GM12878 (cell line): Measurements from ENCODE around the gene NEURL3. TPM values are rescaled to one million over a fixed set of nuclear protein-coding genes. Genes with fewer than 3 reads are reported as not detected.
A peak's percentile ranks its signal among the peaks of the same experiment; 100 is the strongest.

ENCODE experiments used
- ATF7 ChIP-seq: fragments of 450-650 bp; IDR thresholded peaks from 2 replicates; pipeline ENCODE4 v1.6.1; 2016; ENCODE audit warnings: low read depth, mild to moderate bottlenecking
- BHLHE40 ChIP-seq, 2 experiments: fragments of 450-650 bp in 1 of 2; IDR thresholded peaks; 2 replicates each; pipeline ENCODE4 v1.6.1; 2011 to 2017; ENCODE audit warnings: low read depth in 2 of 2, borderline replicate concordance in 1 of 2, improper control_type of control experiment in 1 of 2, low read length in 1 of 2, mild to moderate bottlenecking in 1 of 2
- BMI1 ChIP-seq: fragments of 450-650 bp; IDR thresholded peaks from 2 replicates; pipeline ENCODE4 v1.6.1; 2016; ENCODE audit warnings: mild to moderate bottlenecking, moderate library complexity, borderline replicate concordance
- NR2F1 ChIP-seq: fragments of 450-650 bp; conservative IDR thresholded peaks from 2 replicates; pipeline ENCODE4 v1.6.1; 2017; ENCODE audit warnings: mild to moderate bottlenecking
- POLR2A ChIP-seq: IDR thresholded peaks from 2 replicates; pipeline ENCODE4 v1.6.1; 2011; ENCODE audit warnings: low read depth, mild to moderate bottlenecking, low read length
- RUNX3 ChIP-seq: IDR thresholded peaks from 2 replicates; pipeline ENCODE4 v1.6.1; 2012; ENCODE audit warnings: low read length, inconsistent platforms
- polyA plus RNA-seq, 11 experiments: library from polyadenylated mRNA; depleted of rRNA in 4 of 11; unstranded in 6 of 11; stranded (reverse) in 5 of 11; fragments of >200 nt; fragmentation: Nextera tagmentation in 4 of 11; fragmentation: Illumina TruSeq in 1 of 11; extraction: Ambion mirVana in 4 of 11; extraction: Trizol in 1 of 11; gene quantifications; 1 replicate in 1 of 11; 2 replicates in 10 of 11; pipeline versions ENCODE4 v1.2.1 to v1.2.3, GENCODE V29; 2011 to 2016; ENCODE audit warnings: inconsistent platforms in 2 of 11, missing spikeins in 2 of 11, low read depth in 1 of 11
- total RNA-seq, 4 experiments: library from RNA; depleted of rRNA in 3 of 4; stranded (reverse); fragments of >200 nt in 3 of 4; fragmentation: Illumina TruSeq in 1 of 4; extraction: Trizol in 1 of 4; gene quantifications; 2 replicates each; pipeline versions ENCODE4 v1.2.1 to v1.2.3, GENCODE V29; 2013 to 2021
- TF ChIP-seq, protein P1 (sequence below): IDR thresholded peaks from 2 replicates; pipeline ENCODE4 v1.6.1; 2011; ENCODE audit warnings: mild to moderate bottlenecking, low read depth, low read length, moderate library complexity; ENCODE audit not compliant: insufficient replicate concordance
- TF ChIP-seq, protein P2 (sequence below): IDR thresholded peaks from 2 replicates; pipeline ENCODE4 v1.6.1; 2012; ENCODE audit warnings: low read depth, low read length, improper control_type of control experiment
- TF ChIP-seq, protein P3 (sequence below): IDR thresholded peaks from 2 replicates; pipeline ENCODE4 v1.6.1; 2012; ENCODE audit warnings: improper control_type of control experiment, low read depth, low read length; ENCODE audit not compliant: insufficient replicate concordance
- TF ChIP-seq, protein P4 (sequence below): fragments of 450-650 bp; IDR thresholded peaks from 2 replicates; pipeline ENCODE4 v1.6.1; 2017; ENCODE audit warnings: mild to moderate bottlenecking, moderate library complexity

The NEURL3 gene
- total and polyA plus RNA-seq, 10 of the 15 experiments (the other 5 are each of a cell fraction or from before 2014, with no cell fraction given): 0.03 to 6.3 (median 0.47) TPM

DNA sequence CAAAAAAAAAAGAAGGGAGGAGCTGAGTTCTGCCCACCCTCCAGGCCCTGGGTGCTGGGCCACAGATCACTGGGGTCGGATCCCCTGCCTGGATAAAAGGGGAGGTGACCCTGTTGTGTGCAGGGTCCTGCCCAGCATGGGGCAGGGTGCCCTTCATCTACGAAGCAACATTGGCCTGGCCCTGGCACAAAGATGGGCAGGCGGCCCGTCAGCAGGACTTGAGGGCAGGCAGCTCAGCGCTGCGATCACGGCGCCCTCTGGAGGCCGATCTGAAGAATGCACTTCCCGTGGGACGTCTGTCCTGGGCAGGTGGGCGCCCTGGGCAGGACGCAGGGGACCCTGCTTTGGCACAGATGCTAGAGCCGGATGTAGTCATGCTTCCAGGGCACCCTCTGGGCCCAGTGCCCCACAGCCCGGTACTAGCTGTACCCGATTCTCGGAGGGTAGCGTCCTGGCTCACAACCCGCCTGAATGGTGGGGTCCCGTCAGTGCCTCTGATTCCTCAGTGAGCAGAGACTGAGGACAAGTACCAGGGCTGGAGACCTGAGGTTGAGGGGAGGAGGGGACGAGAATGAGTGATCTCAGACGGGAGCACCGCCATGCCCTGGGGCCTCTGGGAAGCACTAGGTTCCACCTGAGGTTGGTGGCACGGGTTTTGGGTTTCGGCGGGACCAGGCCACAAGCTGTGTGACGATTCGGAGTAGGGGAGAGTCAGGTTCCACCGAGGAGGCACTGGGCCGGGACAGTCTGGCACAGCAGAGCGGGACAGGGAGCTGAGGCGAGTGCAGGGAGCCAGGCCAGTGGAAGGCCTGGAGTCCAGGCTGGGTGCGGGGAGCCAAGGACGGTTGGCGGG, 49.4 kb upstream of the NEURL3 start (continued):
- TF ChIP-seq, protein P1, sequence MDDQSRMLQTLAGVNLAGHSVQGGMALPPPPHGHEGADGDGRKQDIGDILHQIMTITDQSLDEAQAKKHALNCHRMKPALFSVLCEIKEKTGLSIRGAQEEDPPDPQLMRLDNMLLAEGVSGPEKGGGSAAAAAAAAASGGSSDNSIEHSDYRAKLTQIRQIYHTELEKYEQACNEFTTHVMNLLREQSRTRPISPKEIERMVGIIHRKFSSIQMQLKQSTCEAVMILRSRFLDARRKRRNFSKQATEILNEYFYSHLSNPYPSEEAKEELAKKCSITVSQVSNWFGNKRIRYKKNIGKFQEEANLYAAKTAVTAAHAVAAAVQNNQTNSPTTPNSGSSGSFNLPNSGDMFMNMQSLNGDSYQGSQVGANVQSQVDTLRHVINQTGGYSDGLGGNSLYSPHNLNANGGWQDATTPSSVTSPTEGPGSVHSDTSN: no peak
- TF ChIP-seq BHLHE40 (IDR thresholded peaks at IDR 0.05; ENCODE audit: borderline replicate concordance in 1 of 2, low read depth in 2 of 2, low read length in 1 of 2) (0 out of 4 replicates have a peak, but pooled peaks of 1 of the 2 experiments have one; percentile 34), BMI1 (no peak), ATF7 (no peak), RUNX3 (no peak), POLR2A (peak; percentile 64), NR2F1 (no peak)
- TF ChIP-seq, protein P2, sequence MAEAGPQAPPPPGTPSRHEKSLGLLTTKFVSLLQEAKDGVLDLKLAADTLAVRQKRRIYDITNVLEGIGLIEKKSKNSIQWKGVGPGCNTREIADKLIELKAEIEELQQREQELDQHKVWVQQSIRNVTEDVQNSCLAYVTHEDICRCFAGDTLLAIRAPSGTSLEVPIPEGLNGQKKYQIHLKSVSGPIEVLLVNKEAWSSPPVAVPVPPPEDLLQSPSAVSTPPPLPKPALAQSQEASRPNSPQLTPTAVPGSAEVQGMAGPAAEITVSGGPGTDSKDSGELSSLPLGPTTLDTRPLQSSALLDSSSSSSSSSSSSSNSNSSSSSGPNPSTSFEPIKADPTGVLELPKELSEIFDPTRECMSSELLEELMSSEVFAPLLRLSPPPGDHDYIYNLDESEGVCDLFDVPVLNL: no peak
- TF ChIP-seq, protein P3, sequence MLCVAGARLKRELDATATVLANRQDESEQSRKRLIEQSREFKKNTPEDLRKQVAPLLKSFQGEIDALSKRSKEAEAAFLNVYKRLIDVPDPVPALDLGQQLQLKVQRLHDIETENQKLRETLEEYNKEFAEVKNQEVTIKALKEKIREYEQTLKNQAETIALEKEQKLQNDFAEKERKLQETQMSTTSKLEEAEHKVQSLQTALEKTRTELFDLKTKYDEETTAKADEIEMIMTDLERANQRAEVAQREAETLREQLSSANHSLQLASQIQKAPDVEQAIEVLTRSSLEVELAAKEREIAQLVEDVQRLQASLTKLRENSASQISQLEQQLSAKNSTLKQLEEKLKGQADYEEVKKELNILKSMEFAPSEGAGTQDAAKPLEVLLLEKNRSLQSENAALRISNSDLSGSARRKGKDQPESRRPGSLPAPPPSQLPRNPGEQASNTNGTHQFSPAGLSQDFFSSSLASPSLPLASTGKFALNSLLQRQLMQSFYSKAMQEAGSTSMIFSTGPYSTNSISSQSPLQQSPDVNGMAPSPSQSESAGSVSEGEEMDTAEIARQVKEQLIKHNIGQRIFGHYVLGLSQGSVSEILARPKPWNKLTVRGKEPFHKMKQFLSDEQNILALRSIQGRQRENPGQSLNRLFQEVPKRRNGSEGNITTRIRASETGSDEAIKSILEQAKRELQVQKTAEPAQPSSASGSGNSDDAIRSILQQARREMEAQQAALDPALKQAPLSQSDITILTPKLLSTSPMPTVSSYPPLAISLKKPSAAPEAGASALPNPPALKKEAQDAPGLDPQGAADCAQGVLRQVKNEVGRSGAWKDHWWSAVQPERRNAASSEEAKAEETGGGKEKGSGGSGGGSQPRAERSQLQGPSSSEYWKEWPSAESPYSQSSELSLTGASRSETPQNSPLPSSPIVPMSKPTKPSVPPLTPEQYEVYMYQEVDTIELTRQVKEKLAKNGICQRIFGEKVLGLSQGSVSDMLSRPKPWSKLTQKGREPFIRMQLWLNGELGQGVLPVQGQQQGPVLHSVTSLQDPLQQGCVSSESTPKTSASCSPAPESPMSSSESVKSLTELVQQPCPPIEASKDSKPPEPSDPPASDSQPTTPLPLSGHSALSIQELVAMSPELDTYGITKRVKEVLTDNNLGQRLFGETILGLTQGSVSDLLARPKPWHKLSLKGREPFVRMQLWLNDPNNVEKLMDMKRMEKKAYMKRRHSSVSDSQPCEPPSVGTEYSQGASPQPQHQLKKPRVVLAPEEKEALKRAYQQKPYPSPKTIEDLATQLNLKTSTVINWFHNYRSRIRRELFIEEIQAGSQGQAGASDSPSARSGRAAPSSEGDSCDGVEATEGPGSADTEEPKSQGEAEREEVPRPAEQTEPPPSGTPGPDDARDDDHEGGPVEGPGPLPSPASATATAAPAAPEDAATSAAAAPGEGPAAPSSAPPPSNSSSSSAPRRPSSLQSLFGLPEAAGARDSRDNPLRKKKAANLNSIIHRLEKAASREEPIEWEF: no peak
- TF ChIP-seq, protein P4, sequence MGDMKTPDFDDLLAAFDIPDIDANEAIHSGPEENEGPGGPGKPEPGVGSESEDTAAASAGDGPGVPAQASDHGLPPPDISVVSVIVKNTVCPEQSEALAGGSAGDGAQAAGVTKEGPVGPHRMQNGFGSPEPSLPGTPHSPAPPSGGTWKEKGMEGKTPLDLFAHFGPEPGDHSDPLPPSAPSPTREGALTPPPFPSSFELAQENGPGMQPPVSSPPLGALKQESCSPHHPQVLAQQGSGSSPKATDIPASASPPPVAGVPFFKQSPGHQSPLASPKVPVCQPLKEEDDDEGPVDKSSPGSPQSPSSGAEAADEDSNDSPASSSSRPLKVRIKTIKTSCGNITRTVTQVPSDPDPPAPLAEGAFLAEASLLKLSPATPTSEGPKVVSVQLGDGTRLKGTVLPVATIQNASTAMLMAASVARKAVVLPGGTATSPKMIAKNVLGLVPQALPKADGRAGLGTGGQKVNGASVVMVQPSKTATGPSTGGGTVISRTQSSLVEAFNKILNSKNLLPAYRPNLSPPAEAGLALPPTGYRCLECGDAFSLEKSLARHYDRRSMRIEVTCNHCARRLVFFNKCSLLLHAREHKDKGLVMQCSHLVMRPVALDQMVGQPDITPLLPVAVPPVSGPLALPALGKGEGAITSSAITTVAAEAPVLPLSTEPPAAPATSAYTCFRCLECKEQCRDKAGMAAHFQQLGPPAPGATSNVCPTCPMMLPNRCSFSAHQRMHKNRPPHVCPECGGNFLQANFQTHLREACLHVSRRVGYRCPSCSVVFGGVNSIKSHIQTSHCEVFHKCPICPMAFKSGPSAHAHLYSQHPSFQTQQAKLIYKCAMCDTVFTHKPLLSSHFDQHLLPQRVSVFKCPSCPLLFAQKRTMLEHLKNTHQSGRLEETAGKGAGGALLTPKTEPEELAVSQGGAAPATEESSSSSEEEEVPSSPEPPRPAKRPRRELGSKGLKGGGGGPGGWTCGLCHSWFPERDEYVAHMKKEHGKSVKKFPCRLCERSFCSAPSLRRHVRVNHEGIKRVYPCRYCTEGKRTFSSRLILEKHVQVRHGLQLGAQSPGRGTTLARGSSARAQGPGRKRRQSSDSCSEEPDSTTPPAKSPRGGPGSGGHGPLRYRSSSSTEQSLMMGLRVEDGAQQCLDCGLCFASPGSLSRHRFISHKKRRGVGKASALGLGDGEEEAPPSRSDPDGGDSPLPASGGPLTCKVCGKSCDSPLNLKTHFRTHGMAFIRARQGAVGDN: peak; percentile 31; the same call in 1 of the 2 replicates
